Measurements from ENCODE around the gene VSTM2B. TPM values are rescaled to one million over a fixed set of nuclear protein-coding genes. Genes with fewer than 3 reads are reported as not detected.

The VSTM2B gene
- total RNA-seq, 1 experiment from 2014 or later, result not detected

GRCh38 chr19:29482855-29483640, 42.7 kb upstream of the VSTM2B start:
- Histone ChIP-seq H3K36me3 (ENCODE audit: control insufficient read depth, insufficient read depth, low read length) (no peaks in the 10 kb centered on the region), H3K27me3 (replicated peaks; ENCODE audit: control insufficient read depth, insufficient read depth, low read length) (no peaks in the 10 kb centered on the region), H3K9me3 (no peaks in the 10 kb centered on the region), H3K4me3 (ENCODE audit: low read depth, low read length) (no peak overlapping the region), H3K4me1 (no peaks in the 10 kb centered on the region)
- CTCF ChIA-PET, result no interaction called here
- POLR2A ChIA-PET, result no interaction called here
- Mint-ChIP-seq H3K27me3 (ENCODE audit: insufficient read depth, unreplicated experiment) (no peaks in the 10 kb centered on the region), H3K9me3 (ENCODE audit: unreplicated experiment) (peaks cover 25% of the 10 kb centered on the region), H3K36me3 (ENCODE audit: insufficient read depth, unreplicated experiment) (no peaks in the 10 kb centered on the region), H3K27ac (ENCODE audit: unreplicated experiment) (no peak overlapping the region), H3K4me1 (ENCODE audit: low read depth, unreplicated experiment) (no peaks in the 10 kb centered on the region), H3K4me3 (ENCODE audit: unreplicated experiment) (no peak overlapping the region)
- TF ChIP-seq, protein P1, sequence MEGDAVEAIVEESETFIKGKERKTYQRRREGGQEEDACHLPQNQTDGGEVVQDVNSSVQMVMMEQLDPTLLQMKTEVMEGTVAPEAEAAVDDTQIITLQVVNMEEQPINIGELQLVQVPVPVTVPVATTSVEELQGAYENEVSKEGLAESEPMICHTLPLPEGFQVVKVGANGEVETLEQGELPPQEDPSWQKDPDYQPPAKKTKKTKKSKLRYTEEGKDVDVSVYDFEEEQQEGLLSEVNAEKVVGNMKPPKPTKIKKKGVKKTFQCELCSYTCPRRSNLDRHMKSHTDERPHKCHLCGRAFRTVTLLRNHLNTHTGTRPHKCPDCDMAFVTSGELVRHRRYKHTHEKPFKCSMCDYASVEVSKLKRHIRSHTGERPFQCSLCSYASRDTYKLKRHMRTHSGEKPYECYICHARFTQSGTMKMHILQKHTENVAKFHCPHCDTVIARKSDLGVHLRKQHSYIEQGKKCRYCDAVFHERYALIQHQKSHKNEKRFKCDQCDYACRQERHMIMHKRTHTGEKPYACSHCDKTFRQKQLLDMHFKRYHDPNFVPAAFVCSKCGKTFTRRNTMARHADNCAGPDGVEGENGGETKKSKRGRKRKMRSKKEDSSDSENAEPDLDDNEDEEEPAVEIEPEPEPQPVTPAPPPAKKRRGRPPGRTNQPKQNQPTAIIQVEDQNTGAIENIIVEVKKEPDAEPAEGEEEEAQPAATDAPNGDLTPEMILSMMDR (IDR thresholded peaks at IDR 0.05; ENCODE audit: insufficient read depth in 1 of 2, low read depth in 1 of 2, low read length in 1 of 2, severe bottlenecking in 1 of 2, unreplicated experiment in 1 of 2), result no peak
- no peak for DNase-seq
- intact Hi-C loops (cut with micrococcal nuclease; ENCODE audit: unreplicated experiment), result no loop called here
- no TSS peak for BruUV-seq (replicated peaks)

DNA sequence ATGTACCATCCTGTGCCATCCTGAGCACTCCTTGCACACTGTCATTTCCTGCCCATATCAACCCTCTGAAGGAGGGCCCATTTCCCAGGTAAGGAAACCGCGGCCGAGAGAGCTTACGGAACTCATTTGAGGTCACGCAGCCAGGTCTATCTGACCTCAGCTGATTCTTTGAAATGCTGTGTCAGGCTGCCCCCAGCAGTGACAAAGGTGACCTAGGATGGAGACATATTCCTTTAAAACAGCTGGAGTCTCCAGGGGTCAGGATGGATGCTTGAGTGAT, 42.2 kb upstream of the VSTM2B start:
- ChIA-PET CTCF (no interaction called here), POLR2A (no interaction called here)
- Histone ChIP-seq H3K4me3 (ENCODE audit: low read depth, low read length) (no peak overlapping the region), H3K27me3 (replicated peaks; ENCODE audit: control insufficient read depth, insufficient read depth, low read length) (no peaks in the 10 kb centered on the region), H3K9me3 (no peaks in the 10 kb centered on the region), H3K4me1 (no peaks in the 10 kb centered on the region), H3K36me3 (ENCODE audit: control insufficient read depth, insufficient read depth, low read length) (no peaks in the 10 kb centered on the region)
- no TSS peak for BruUV-seq (replicated peaks)
- intact Hi-C loops (cut with micrococcal nuclease; ENCODE audit: unreplicated experiment), result no loop called here
- Mint-ChIP-seq H3K27me3 (ENCODE audit: insufficient read depth, unreplicated experiment) (no peaks in the 10 kb centered on the region), H3K9me3 (ENCODE audit: unreplicated experiment) (peaks cover 25% of the 10 kb centered on the region), H3K27ac (ENCODE audit: unreplicated experiment) (no peak overlapping the region), H3K36me3 (ENCODE audit: insufficient read depth, unreplicated experiment) (no peaks in the 10 kb centered on the region), H3K4me3 (ENCODE audit: unreplicated experiment) (no peak overlapping the region), H3K4me1 (ENCODE audit: low read depth, unreplicated experiment) (no peaks in the 10 kb centered on the region)
- TF ChIP-seq, protein P1 (IDR thresholded peaks at IDR 0.05; ENCODE audit: insufficient read depth in 1 of 2, low read depth in 1 of 2, low read length in 1 of 2, severe bottlenecking in 1 of 2, unreplicated experiment in 1 of 2), result no peak
- DNase-seq, result no peak

DNA sequence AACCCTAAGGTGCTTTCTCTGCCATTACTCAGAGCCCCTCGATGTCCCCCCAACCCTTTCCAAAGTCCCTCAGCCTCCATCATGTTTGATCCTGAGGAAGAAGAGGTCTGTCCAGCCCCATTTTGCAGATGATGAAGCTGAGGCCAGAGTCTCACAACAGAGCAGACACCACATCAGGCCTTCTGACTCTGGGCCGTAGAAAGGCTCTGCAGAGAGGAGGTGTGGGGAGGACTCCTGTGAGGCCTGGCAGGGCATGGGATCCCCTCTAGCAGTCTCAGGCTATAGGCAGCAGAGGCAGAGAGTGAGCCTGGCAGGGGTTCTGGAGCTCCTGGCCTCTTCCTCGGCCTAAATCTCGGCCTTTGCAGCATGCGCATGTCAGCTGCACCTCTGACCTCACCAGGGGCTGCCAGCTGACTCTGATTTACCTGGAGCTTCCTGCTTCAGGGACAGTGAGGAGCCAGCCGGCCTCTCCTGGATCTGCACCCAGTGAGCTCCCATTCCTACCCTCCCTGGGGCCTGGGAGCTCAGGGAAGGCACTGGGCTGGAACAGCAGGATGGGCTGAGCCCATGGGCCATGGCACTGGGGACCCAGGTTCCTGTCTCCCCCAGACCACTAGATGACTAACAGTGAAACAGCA, 41.7 kb upstream of the VSTM2B start:
- Mint-ChIP-seq H3K4me3 (ENCODE audit: unreplicated experiment) (no peak overlapping the region), H3K4me1 (ENCODE audit: low read depth, unreplicated experiment) (no peaks in the 10 kb centered on the region), H3K9me3 (ENCODE audit: unreplicated experiment) (peaks cover 25% of the 10 kb centered on the region), H3K27me3 (ENCODE audit: insufficient read depth, unreplicated experiment) (no peaks in the 10 kb centered on the region), H3K36me3 (ENCODE audit: insufficient read depth, unreplicated experiment) (no peaks in the 10 kb centered on the region), H3K27ac (ENCODE audit: unreplicated experiment) (no peak overlapping the region)
- Histone ChIP-seq H3K36me3 (ENCODE audit: control insufficient read depth, insufficient read depth, low read length) (no peaks in the 10 kb centered on the region), H3K9me3 (no peaks in the 10 kb centered on the region; the same call in 1 of the 2 replicates), H3K27me3 (replicated peaks; ENCODE audit: control insufficient read depth, insufficient read depth, low read length) (no peaks in the 10 kb centered on the region), H3K4me3 (ENCODE audit: low read depth, low read length) (no peak overlapping the region), H3K4me1 (no peaks in the 10 kb centered on the region)
- intact Hi-C loops (cut with micrococcal nuclease; ENCODE audit: unreplicated experiment), result no loop called here
- BruUV-seq (replicated peaks), result no TSS peak
- DNase-seq, result no peak
- ChIA-PET CTCF (no interaction called here), POLR2A (no interaction called here)
- TF ChIP-seq, protein P1 (IDR thresholded peaks at IDR 0.05; ENCODE audit: insufficient read depth in 1 of 2, low read depth in 1 of 2, low read length in 1 of 2, severe bottlenecking in 1 of 2, unreplicated experiment in 1 of 2), result no peak

Measured in Caco-2 (cell line).